H1 (cell line): ENCODE measurements around the gene STAT2. TPM values are rescaled to one million over a fixed set of nuclear protein-coding genes. Genes with fewer than 3 reads are reported as not detected.

Experiments
- CTCF ChIA-PET: fragments of 300-600 bp; sonication (Branson Sonifier 250); formaldehyde crosslinking; loops from one replicate; lab custom pipeline; 2021; ENCODE audit not compliant: partially characterized antibody; lab: Charles Lee
- POLR2A ChIA-PET: fragments of 300-600 bp; sonication (Branson Sonifier 250); formaldehyde crosslinking; loops from one replicate; lab custom pipeline; 2021; ENCODE audit warnings: inconsistent platforms; ENCODE audit not compliant: partially characterized antibody; lab: Charles Lee
- DNase-seq, 2 experiments: peaks; one replicate each; pipeline versions ENCODE4 v3.0.0 to v3.0.0-alpha.2; 2010 to 2022; ENCODE audit warnings: low spot score in 2 of 2, low read depth in 1 of 2, mixed read lengths in 1 of 2
- FAIRE-seq: peaks from 2 replicates; lab custom pipeline; 2011; peaks lifted over from hg19 to GRCh38; lab: Jason Lieb, UNC
- H2AFZ ChIP-seq: 2 replicates; pipeline ENCODE4 v1.8.1; 2012; ENCODE audit warnings: low read length, inconsistent platforms
- H2AK5ac ChIP-seq: 2 replicates; pipeline ENCODE4 v1.6.1; 2013; ENCODE audit warnings: low read depth, low read length
- H2BK120ac ChIP-seq: replicated peaks from 2 replicates; pipeline ENCODE3; 2013; ENCODE audit warnings: low read depth, low read length, inconsistent platforms
- H2BK12ac ChIP-seq: 2 replicates; pipeline ENCODE4 v1.6.1; 2013; ENCODE audit warnings: low read depth, low read length
- H2BK15ac ChIP-seq: 2 replicates; pipeline ENCODE4 v1.6.1; 2013; ENCODE audit warnings: low read length
- H2BK20ac ChIP-seq: 2 replicates; pipeline ENCODE4 v1.6.1; 2013; ENCODE audit warnings: low read length
- H2BK5ac ChIP-seq: 2 replicates; pipeline ENCODE4 v1.6.1; 2013; ENCODE audit warnings: low read depth, low read length
- H3K14ac ChIP-seq: 2 replicates; pipeline ENCODE4 v1.6.1; 2013; ENCODE audit warnings: inconsistent platforms; ENCODE audit not compliant: insufficient read length
- H3K18ac ChIP-seq: 2 replicates; pipeline ENCODE4 v1.6.1; 2013; ENCODE audit warnings: low read length; ENCODE audit errors: extremely low read depth
- H3K23ac ChIP-seq: 2 replicates; pipeline ENCODE4 v1.6.1; 2013; ENCODE audit warnings: inconsistent platforms; ENCODE audit not compliant: insufficient read length
- H3K23me2 ChIP-seq: 2 replicates; pipeline ENCODE4 v1.6.1; 2013; ENCODE audit warnings: low read depth, low read length
- H3K27ac ChIP-seq: 2 replicates; pipeline ENCODE4 v1.6.1; 2011; ENCODE audit warnings: low read depth, low read length, inconsistent platforms
- H3K27me3 ChIP-seq, 4 experiments: replicated peaks in 1 of 4; 1 replicate in 1 of 4; 2 replicates in 3 of 4; pipeline versions ENCODE4 v1.6.1 to v1.8.1; 2011 to 2013; ENCODE audit warnings: low read length in 3 of 4, mild to moderate bottlenecking in 3 of 4, inconsistent platforms in 2 of 4, mixed read lengths in 2 of 4, moderate library complexity in 1 of 4; ENCODE audit not compliant: control insufficient read depth in 3 of 4, insufficient read depth in 3 of 4; ENCODE audit errors: extremely low read depth in 1 of 4
- H3K36me3 ChIP-seq, 4 experiments: 2 replicates each; pipeline versions ENCODE4 v1.6.1 to v1.8.1; 2011 to 2013; ENCODE audit warnings: mild to moderate bottlenecking in 4 of 4, low read length in 3 of 4, moderate library complexity in 2 of 4, control low read depth in 1 of 4, inconsistent platforms in 1 of 4; ENCODE audit not compliant: insufficient read depth in 4 of 4, control insufficient read depth in 2 of 4
- H3K4ac ChIP-seq: replicated peaks from 2 replicates; pipeline ENCODE3; 2013; ENCODE audit warnings: low read length, low read depth, mixed read lengths, inconsistent platforms; ENCODE audit not compliant: insufficient read length
- H3K4me1 ChIP-seq, 4 experiments: replicated peaks in 1 of 4; 1 replicate in 1 of 4; 2 replicates in 3 of 4; pipeline versions ENCODE4 v1.6.1 to v1.8.1; 2011 to 2013; ENCODE audit warnings: low read length in 3 of 4, inconsistent platforms in 2 of 4, mixed read lengths in 1 of 4; ENCODE audit not compliant: insufficient read depth in 4 of 4, control insufficient read depth in 3 of 4
- H3K4me2 ChIP-seq, 2 experiments: 2 replicates each; pipeline versions ENCODE4 v1.6.1 to v1.8.1; 2011 to 2013; ENCODE audit warnings: low read depth in 2 of 2, low read length in 2 of 2, control low read depth in 1 of 2, inconsistent platforms in 1 of 2, mild to moderate bottlenecking in 1 of 2; ENCODE audit not compliant: insufficient read depth in 1 of 2
- H3K4me3 ChIP-seq, 4 experiments: fragments of 200-600, 300-600 bp in 1 of 4; sonication (generic), shearing (Covaris generic), sonication (Bioruptor Twin) in 1 of 4; 2 replicates each; pipeline versions ENCODE4 v1.5.1 to v1.8.1; 2011 to 2016; ENCODE audit warnings: low read length in 4 of 4, low read depth in 3 of 4, control low read depth in 2 of 4, inconsistent platforms in 2 of 4, mild to moderate bottlenecking in 2 of 4, mixed read lengths in 1 of 4, moderate library complexity in 1 of 4; ENCODE audit not compliant: insufficient read depth in 2 of 4; ENCODE audit errors: extremely low read depth in 1 of 4
- H3K56ac ChIP-seq: replicated peaks from 2 replicates; pipeline ENCODE3; 2013; ENCODE audit warnings: low read depth, mild to moderate bottlenecking, mixed read lengths, low read length, inconsistent platforms; ENCODE audit not compliant: insufficient read length
- H3K79me1 ChIP-seq: 2 replicates; pipeline ENCODE4 v1.6.1; 2013; ENCODE audit warnings: low read depth, low read length, control low read depth
- H3K79me2 ChIP-seq, 2 experiments: 2 replicates each; pipeline versions ENCODE4 v1.6.1 to v1.8.1; 2012 to 2013; ENCODE audit warnings: low read length in 2 of 2, mild to moderate bottlenecking in 2 of 2, inconsistent platforms in 1 of 2; ENCODE audit not compliant: insufficient read depth in 2 of 2, control insufficient read depth in 1 of 2
- H3K9ac ChIP-seq, 4 experiments: replicated peaks in 1 of 4; 1 replicate in 1 of 4; 2 replicates in 3 of 4; pipeline versions ENCODE4 v1.6.1 to v1.8.1; 2011 to 2013; ENCODE audit warnings: low read depth in 3 of 4, low read length in 3 of 4, control low read depth in 2 of 4, mild to moderate bottlenecking in 2 of 4, moderate library complexity in 2 of 4, inconsistent platforms in 1 of 4; ENCODE audit errors: extremely low read depth in 1 of 4
- H3K9me3 ChIP-seq, 2 experiments: 2 replicates each; pipeline versions ENCODE4 v1.6.1 to v1.8.1; 2012 to 2013; ENCODE audit warnings: mild to moderate bottlenecking in 2 of 2, moderate library complexity in 2 of 2, control low read depth in 1 of 2, inconsistent platforms in 1 of 2, low read depth in 1 of 2, low read length in 1 of 2, mixed read lengths in 1 of 2; ENCODE audit not compliant: insufficient read depth in 2 of 2
- H4K20me1 ChIP-seq, 2 experiments: replicated peaks in 1 of 2; 2 replicates each; pipeline versions ENCODE3 to v1.8.1; 2011 to 2013; ENCODE audit warnings: inconsistent platforms in 2 of 2, low read length in 2 of 2, mild to moderate bottlenecking in 1 of 2; ENCODE audit not compliant: insufficient read depth in 2 of 2, control insufficient read depth in 1 of 2
- H4K5ac ChIP-seq: 2 replicates; pipeline ENCODE4 v1.6.1; 2013; ENCODE audit warnings: low read length, low read depth, mixed read lengths, inconsistent platforms; ENCODE audit not compliant: insufficient read length
- H4K8ac ChIP-seq: 2 replicates; pipeline ENCODE4 v1.8.0; 2013; ENCODE audit warnings: mild to moderate bottlenecking, moderate library complexity, low read length, inconsistent platforms; ENCODE audit not compliant: insufficient read depth; ENCODE audit errors: extremely low read depth
- H4K91ac ChIP-seq: replicated peaks from 2 replicates; pipeline ENCODE3; 2013; ENCODE audit warnings: low read length, mixed read lengths, inconsistent platforms; ENCODE audit not compliant: insufficient read length
- BACH1 ChIP-seq: IDR thresholded peaks from 2 replicates; pipeline ENCODE4 v1.6.1; 2012; ENCODE audit warnings: low read length, improper control_type of control experiment
- CEBPB ChIP-seq: IDR thresholded peaks from 2 replicates; pipeline ENCODE4 v1.6.1; 2012; ENCODE audit warnings: low read depth, low read length
- GTF2F1 ChIP-seq: IDR thresholded peaks from 2 replicates; pipeline ENCODE4 v1.6.1; 2012; ENCODE audit warnings: low read depth, low read length, improper control_type of control experiment, borderline replicate concordance
- JUND ChIP-seq: IDR thresholded peaks from 2 replicates; pipeline ENCODE4 v1.6.1; 2011; ENCODE audit warnings: mild to moderate bottlenecking, improper control_type of control experiment, low read length
- KDM5A ChIP-seq: fragments of 200-600 bp; IDR thresholded peaks from 2 replicates; pipeline ENCODE4 v1.7.1; 2012; ENCODE audit warnings: mild to moderate bottlenecking, low read length, inconsistent platforms, mixed read lengths
- RBBP5 ChIP-seq: IDR thresholded peaks from 2 replicates; pipeline ENCODE4 v1.7.1; 2012; ENCODE audit warnings: low read depth, mild to moderate bottlenecking, inconsistent platforms, low read length, moderate library complexity, borderline replicate concordance
- RNF2 ChIP-seq: fragments of 200-900, 300-1000 bp; sonication (generic); IDR thresholded peaks from 2 replicates; pipeline ENCODE4 v1.7.1; 2016; ENCODE audit warnings: borderline replicate concordance, low read depth, mild to moderate bottlenecking, antibody characterized with exemption, low read length; ENCODE audit not compliant: poor library complexity, severe bottlenecking; ENCODE audit errors: missing control alignments
- SUZ12 ChIP-seq: fragments of 200-600 bp; sonication (generic); IDR thresholded peaks from 2 replicates; pipeline ENCODE4 v1.6.1; 2012; ENCODE audit warnings: mild to moderate bottlenecking, inconsistent platforms, low read length, moderate library complexity, mixed read lengths
- TCF12 ChIP-seq: IDR thresholded peaks from 2 replicates; pipeline ENCODE4 v1.6.1; 2011; ENCODE audit warnings: low read depth, mild to moderate bottlenecking, low read length
- WGBS, 2 experiments: shearing (Covaris generic) in 1 of 2; methylation state at CpG; one replicate each; pipeline versions ENCODE4 v1.1.6 to v1.1.7; 2013 to 2015; ENCODE audit warnings: low lambda C conversion rate in 2 of 2, mixed read lengths in 2 of 2, inconsistent platforms in 1 of 2, low coverage in 1 of 2, missing lambda C conversion rate in 1 of 2; ENCODE audit not compliant: insufficient replicate concordance in 2 of 2, insufficient coverage in 1 of 2, insufficient read length in 1 of 2; ENCODE audit errors: extremely low coverage in 1 of 2, missing lambda C conversion rate in 1 of 2; 5-methylcytosine and 5-hydroxymethylcytosine counted together
- polyA plus RNA-seq, 7 experiments: library from polyadenylated mRNA; depleted of rRNA in 3 of 7; stranded (reverse) in 5 of 7; unstranded in 2 of 7; fragments of >200 nt in 5 of 7; fragments of 200-250 nt in 2 of 7; gene quantifications; 1 replicate in 5 of 7; 2 replicates in 1 of 7; 4 replicates in 1 of 7; pipeline versions ENCODE4 v1.2.1 to v1.2.3, GENCODE V29; 2011 to 2013; ENCODE audit warnings: missing spikeins in 2 of 7, mixed read lengths in 2 of 7
- total RNA-seq: library from RNA; stranded (reverse); fragmentation: NEBNext Ultra II Directional; extraction: Animal tissue kit (Norgen Biotek cat#: 25700); gene quantifications from 2 replicates; pipeline ENCODE4 v1.2.1, GENCODE V29; 2021

The STAT2 gene
- total and polyA plus RNA-seq, 2 of the 8 experiments (the other 6 are each of a cell fraction or from before 2014, with no cell fraction given) = 37.1 to 44.7 TPM

DNA sequence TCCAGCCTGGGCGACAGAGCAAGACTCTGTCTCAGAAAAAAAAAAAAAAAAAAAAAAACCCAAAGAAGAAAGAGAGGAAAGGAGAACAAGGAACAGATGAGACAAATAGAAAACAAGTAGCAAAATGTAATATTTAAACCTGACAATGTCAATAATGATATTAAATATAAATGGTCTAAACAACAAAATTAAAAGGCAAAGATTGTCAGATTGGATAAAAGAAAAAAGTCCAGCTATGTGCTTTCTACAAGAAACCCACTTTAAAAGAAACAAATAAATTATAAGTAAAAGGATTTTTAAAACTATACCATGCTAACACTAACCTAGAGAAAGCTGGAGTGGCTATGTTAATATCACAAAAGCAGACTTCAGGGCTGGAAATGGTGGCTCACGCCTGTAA is 32.4 kb upstream of the STAT2 start:
- Histone ChIP-seq H3K14ac (no peak overlapping the region), H3K23ac (no peak overlapping the region), H4K8ac (no peak overlapping the region), H3K9me3 (peaks cover 0 to under 1% of the 10 kb centered on the region in 2 experiments; a peak in 1 of 4 replicates), H3K56ac (no peak overlapping the region), H2BK12ac (no peak overlapping the region), H3K9ac (no peak overlapping the region), H2AFZ (no peak overlapping the region), H2BK120ac (no peak overlapping the region), H4K20me1 (no peaks in the 10 kb centered on the region), H3K4me2 (no peak overlapping the region), H3K23me2 (no peaks in the 10 kb centered on the region), H3K4me3 (no peak overlapping the region), H2AK5ac (no peak overlapping the region)
- 82% methylated on average over 1 of the region's 2 CpGs; no CpG with 5 or more reads in 1 of the 2 experiments for WGBS, 2 experiments
- no peak for TF ChIP-seq TCF12
- no peak for TF ChIP-seq KDM5A
- no peak for TF ChIP-seq SUZ12
- TF ChIP-seq GTF2F1 = no peak
- TF ChIP-seq RNF2 = no peak
- TF ChIP-seq BACH1 = no peak
- no peak for TF ChIP-seq CEBPB
- no peak for TF ChIP-seq JUND
- no peak for TF ChIP-seq RBBP5
- TF ChIP-seq, all 59 proteins: peak for 0
- Histone ChIP-seq H3K36me3 (no peaks in the 10 kb centered on the region), H3K79me2 (no peaks in the 10 kb centered on the region), H3K4me1 (peaks cover 0 to 2% (median 0%) of the 10 kb centered on the region in 4 experiments; a peak in 1 of 7 replicates), H3K4ac (no peak overlapping the region), H3K27ac (no peak overlapping the region), H3K18ac (no peak overlapping the region), H3K79me1 (no peaks in the 10 kb centered on the region), H3K27me3 (no peaks in the 10 kb centered on the region), H2BK5ac (no peak overlapping the region), H4K91ac (no peak overlapping the region), H4K5ac (no peak overlapping the region), H2BK20ac (no peak overlapping the region), H2BK15ac (no peak overlapping the region)
- ChIA-PET POLR2A (no interaction called here), CTCF (interaction anchor here (0.6 to 1.6 kb wide), 3 partner anchors 14 to 235 kb away, joined by 3 to 5 read pairs (median 4); no protein-coding TSS in a partner anchor)
- no peak for FAIRE-seq
- no peak for DNase-seq
